Osteocyte (in vitro differentiated cells): ENCODE data around the gene EDNRA. TPM values are rescaled to one million over a fixed set of nuclear protein-coding genes. Genes with fewer than 3 reads are reported as not detected.
A peak's percentile ranks its signal among the peaks of the same experiment; 100 is the strongest.

Experiments
- DNase-seq: peaks from one replicate; pipeline ENCODE4 v3.0.0; 2021; ENCODE audit warnings: mixed read lengths; ENCODE audit not compliant: unreplicated experiment; ENCODE audit errors: extremely low spot score
- H3K27ac Mint-ChIP-seq: one replicate; pipeline ENCODE4 v1.8.0; 2021; ENCODE audit warnings: mild to moderate bottlenecking, mixed read lengths; ENCODE audit not compliant: unreplicated experiment
- H3K27me3 Mint-ChIP-seq: one replicate; pipeline ENCODE4 v1.8.0; 2021; ENCODE audit warnings: mixed read lengths; ENCODE audit not compliant: unreplicated experiment
- H3K36me3 Mint-ChIP-seq: one replicate; pipeline ENCODE4 v1.8.0; 2021; ENCODE audit warnings: mixed read lengths; ENCODE audit not compliant: unreplicated experiment
- H3K4me1 Mint-ChIP-seq: one replicate; pipeline ENCODE4 v1.8.0; 2021; ENCODE audit warnings: mixed read lengths; ENCODE audit not compliant: unreplicated experiment
- H3K4me3 Mint-ChIP-seq: one replicate; pipeline ENCODE4 v1.8.0; 2021; ENCODE audit warnings: mild to moderate bottlenecking, moderate library complexity, mixed read lengths; ENCODE audit not compliant: unreplicated experiment
- H3K9me3 Mint-ChIP-seq: one replicate; pipeline ENCODE4 v1.8.0; 2021; ENCODE audit warnings: mixed read lengths; ENCODE audit not compliant: unreplicated experiment
- CTCF ChIP-seq: fragments of 200-600 bp; sonication (generic); IDR thresholded peaks from 2 replicates; pipeline ENCODE4 v1.5.0; 2021; ENCODE audit warnings: antibody characterized with exemption, mild to moderate bottlenecking, moderate library complexity
- total RNA-seq: library from RNA; stranded (reverse); gene quantifications from 2 replicates; pipeline ENCODE4 v1.2.1, GENCODE V29; 2021

The EDNRA gene
- total RNA-seq, 1 donor from 2014 or later, result 181 TPM

DNA sequence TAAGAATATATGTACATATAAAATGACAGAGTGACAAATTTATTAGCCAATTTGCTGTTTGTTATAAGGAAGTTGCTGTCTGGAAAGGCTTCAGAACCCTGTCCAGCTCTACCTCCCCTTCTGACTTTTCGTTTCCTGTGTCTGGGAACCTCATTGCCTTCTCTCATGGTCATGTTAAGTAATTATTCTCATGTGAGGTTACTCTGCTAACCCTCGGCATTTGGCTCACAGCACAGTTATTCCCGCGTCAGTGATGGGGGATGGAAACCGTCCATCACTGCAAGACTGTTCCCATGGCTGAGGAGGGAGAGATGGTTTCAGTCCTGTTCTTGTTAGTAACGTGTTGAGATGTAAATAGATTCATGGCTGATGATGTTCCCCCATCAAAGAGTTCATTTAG, 11.9 kb downstream of the EDNRA start:
- DNase-seq, result no peak
- Mint-ChIP-seq H3K4me1 (peaks cover 76% of the 10 kb centered on the region), H3K9me3 (peaks cover 5% of the 10 kb centered on the region), H3K36me3 (peaks cover 56% of the 10 kb centered on the region), H3K27me3 (no peaks in the 10 kb centered on the region), H3K4me3 (peak overlapping the region; percentile 33), H3K27ac (peak overlapping the region; percentile 88)
- TF ChIP-seq CTCF, result no peak

DNA sequence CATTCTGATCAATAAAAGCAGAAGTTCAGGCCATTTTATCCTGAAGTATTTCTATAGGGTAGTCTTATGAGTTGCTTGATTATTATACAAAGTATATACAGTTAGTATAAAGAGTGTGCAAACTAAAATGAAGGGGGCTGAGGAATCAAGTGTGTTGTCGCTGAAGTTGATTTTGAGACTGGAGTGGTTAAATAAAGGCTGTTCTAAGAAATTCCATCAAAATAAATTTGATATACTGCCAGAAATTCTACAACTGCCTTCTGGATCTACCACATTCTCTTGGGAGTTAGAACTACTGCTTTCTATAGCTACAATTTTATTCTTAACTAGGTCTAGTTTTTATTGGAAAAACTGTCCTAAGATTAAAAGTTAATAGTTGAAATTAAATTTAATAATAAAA, 12.4 kb downstream of the EDNRA start:
- H3K9me3 Mint-ChIP-seq, result peaks cover 5% of the 10 kb centered on the region
- DNase-seq, result no peak
- TF ChIP-seq CTCF, result no peak
- peaks cover 51% of the 10 kb centered on the region for H3K36me3 Mint-ChIP-seq
- H3K4me1 Mint-ChIP-seq, result peaks cover 76% of the 10 kb centered on the region
- peak overlapping the region; percentile 88 for H3K27ac Mint-ChIP-seq
- H3K4me3 Mint-ChIP-seq, result peak overlapping the region; percentile 33
- no peaks in the 10 kb centered on the region for H3K27me3 Mint-ChIP-seq

GRCh38 chr4:147494301-147494700, 13.4 kb downstream of the EDNRA start:
- TF ChIP-seq CTCF, result no peak
- Mint-ChIP-seq H3K4me1 (peaks cover 78% of the 10 kb centered on the region), H3K36me3 (peaks cover 42% of the 10 kb centered on the region), H3K27me3 (no peaks in the 10 kb centered on the region), H3K4me3 (no peak overlapping the region), H3K27ac (no peak overlapping the region), H3K9me3 (peaks cover 5% of the 10 kb centered on the region)
- no peak for DNase-seq

- no peak for TF ChIP-seq CTCF
- H3K27ac Mint-ChIP-seq, result peak overlapping the region; percentile 3
- no peaks in the 10 kb centered on the region for H3K27me3 Mint-ChIP-seq
- DNase-seq, result no peak
- peaks cover 72% of the 10 kb centered on the region for H3K4me1 Mint-ChIP-seq
- no peak overlapping the region for H3K4me3 Mint-ChIP-seq
- peaks cover 34% of the 10 kb centered on the region for H3K36me3 Mint-ChIP-seq
- peaks cover 5% of the 10 kb centered on the region for H3K9me3 Mint-ChIP-seq
Measured at GRCh38 chr4:147496500-147496899, 15.6 kb downstream of the EDNRA start.

DNA sequence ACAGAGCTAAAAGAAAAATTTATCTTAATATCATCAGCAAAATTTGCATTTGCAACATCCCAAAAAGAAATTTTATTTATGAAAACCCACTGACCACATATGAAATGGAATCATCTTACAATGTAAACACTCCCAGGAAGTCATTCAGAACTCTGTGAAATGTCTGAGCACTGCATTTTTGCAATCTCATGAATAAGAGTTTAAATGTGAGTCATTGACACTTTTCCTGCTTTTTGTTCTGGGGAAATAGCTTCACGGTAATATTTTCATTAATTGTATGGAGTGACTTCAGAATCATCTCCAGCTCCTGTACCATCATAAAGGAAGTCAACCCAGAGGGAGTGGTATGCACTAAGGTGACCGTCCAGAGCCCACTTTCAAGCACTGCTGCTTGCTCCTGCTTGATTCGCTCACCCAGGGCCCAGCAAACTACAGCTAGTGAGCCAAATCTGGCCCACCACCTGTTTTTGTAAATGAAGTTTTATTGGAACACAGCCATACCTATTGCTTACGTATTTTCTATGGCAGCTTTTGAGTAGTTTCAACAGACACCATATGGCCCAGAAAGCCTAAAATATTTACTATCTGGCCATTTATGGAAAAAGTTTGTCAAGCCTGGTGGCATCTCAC, 17.2 kb downstream of the EDNRA start:
- DNase-seq, result no peak
- peaks cover 65% of the 10 kb centered on the region for H3K4me1 Mint-ChIP-seq
- H3K4me3 Mint-ChIP-seq, result peak overlapping the region; percentile 12
- H3K36me3 Mint-ChIP-seq, result peaks cover 35% of the 10 kb centered on the region
- H3K9me3 Mint-ChIP-seq, result peaks cover 5% of the 10 kb centered on the region
- TF ChIP-seq CTCF, result no peak
- no peaks in the 10 kb centered on the region for H3K27me3 Mint-ChIP-seq
- H3K27ac Mint-ChIP-seq, result peak overlapping the region; percentile 84
